Left renal pelvis (tissue), 4 donors: ENCODE measurements around the gene RCOR3. TPM values are rescaled to one million over a fixed set of nuclear protein-coding genes. Genes with fewer than 3 reads are reported as not detected.
"Not testable (repeated sequence)": the region's sequence is repeated elsewhere in the genome, so short reads cannot be mapped to it uniquely, and the experiment has no call there.

ENCODE experiments used
- DNase-seq, 4 donors: peaks; one replicate each; pipeline ENCODE4 v3.0.0-alpha.2; 2013; ENCODE audit warnings: low read depth in 4 of 4, low spot score in 3 of 4
- polyA plus RNA-seq, 4 donors: library from polyadenylated mRNA; unstranded; fragments of 120-200 nt; gene quantifications; one replicate each; pipeline ENCODE4 v1.2.1, GENCODE V29; 2013; ENCODE audit not compliant: insufficient read length in 4 of 4

Gene RCOR3
- polyA plus RNA-seq, 4 donors = 53.8 to 96.5 (median 78.5) TPM

- DNase-seq = no peak
Observed at GRCh38 chr1:211337430-211338223, 78.5 kb downstream of the RCOR3 start.

- no peak for DNase-seq
Observed at GRCh38 chr1:211338224-211338620, 79.1 kb downstream of the RCOR3 start.

- no peak for DNase-seq
Observed at GRCh38 chr1:211339631-211340041, 80.5 kb downstream of the RCOR3 start.

GRCh38 chr1:211340622-211341507 is 81.7 kb downstream of the RCOR3 start:
- no peak for DNase-seq

GRCh38 chr1:211341999-211342398 is 82.8 kb downstream of the RCOR3 start:
- no peak for DNase-seq

- no peak for DNase-seq
Observed at GRCh38 chr1:211343607-211344006, 84.4 kb downstream of the RCOR3 start.

GRCh38 chr1:211344152-211344618 is 85.0 kb downstream of the RCOR3 start:
- DNase-seq = no peak

GRCh38 chr1:211345719-211346118 is 86.6 kb downstream of the RCOR3 start:
- DNase-seq = no peak

GRCh38 chr1:211347077-211347844 is 88.1 kb downstream of the RCOR3 start:
- DNase-seq = no peak

- no peak for DNase-seq
Observed at GRCh38 chr1:211348547-211348946, 89.4 kb downstream of the RCOR3 start.

- no peak for DNase-seq
Observed at GRCh38 chr1:211349741-211350140, 90.6 kb downstream of the RCOR3 start.

- not testable (repeated sequence) for DNase-seq
Observed at GRCh38 chr1:211352055-211352454, 92.9 kb downstream of the RCOR3 start.

GRCh38 chr1:211352465-211352864 is 93.3 kb downstream of the RCOR3 start:
- DNase-seq = no peak

- DNase-seq = no peak
Observed at GRCh38 chr1:211352985-211353515, 93.9 kb downstream of the RCOR3 start.

GRCh38 chr1:211353562-211354212 is 94.5 kb downstream of the RCOR3 start:
- no peak for DNase-seq

GRCh38 chr1:211355873-211356272 is 96.7 kb downstream of the RCOR3 start:
- DNase-seq = no peak

GRCh38 chr1:211356723-211357407 is 97.7 kb downstream of the RCOR3 start:
- no peak for DNase-seq

GRCh38 chr1:211358685-211359084 is 99.5 kb downstream of the RCOR3 start:
- no peak for DNase-seq

- no peak for DNase-seq
Observed at GRCh38 chr1:211359876-211360275, 100.7 kb downstream of the RCOR3 start.
